Dedifferentiated amniotic fluid mesenchymal stem cell (primary cell): ENCODE data around the gene ATXN3L.
"Not testable (repeated sequence)": the region's sequence is repeated elsewhere in the genome, so short reads cannot be mapped to it uniquely, and the experiment has no call there.

Experiments used
- DNase-seq: peaks from one replicate; pipeline ENCODE4 v3.0.0-alpha.2; 2016; ENCODE audit errors: extremely low spot score

Gene ATXN3L

DNA sequence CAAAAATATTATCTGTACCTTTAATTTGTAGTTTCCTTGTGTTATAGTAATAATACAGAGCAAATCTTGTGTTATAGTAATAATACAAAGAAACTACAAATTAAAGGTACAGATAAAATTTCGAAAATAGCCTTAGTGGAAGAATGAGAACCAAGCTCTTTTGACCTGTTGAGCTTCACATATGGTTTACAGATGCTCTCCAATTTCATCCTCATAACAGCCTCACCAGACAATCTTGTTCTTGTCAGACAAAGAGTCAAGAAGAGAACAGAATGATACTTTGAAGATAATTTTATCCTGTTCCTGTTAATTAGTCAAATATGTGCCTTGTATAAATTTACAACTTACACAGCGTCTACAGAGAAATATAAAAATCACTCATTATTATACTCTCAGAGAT lies 12.8 kb downstream of the ATXN3L start:
- DNase-seq, result no peak

DNA sequence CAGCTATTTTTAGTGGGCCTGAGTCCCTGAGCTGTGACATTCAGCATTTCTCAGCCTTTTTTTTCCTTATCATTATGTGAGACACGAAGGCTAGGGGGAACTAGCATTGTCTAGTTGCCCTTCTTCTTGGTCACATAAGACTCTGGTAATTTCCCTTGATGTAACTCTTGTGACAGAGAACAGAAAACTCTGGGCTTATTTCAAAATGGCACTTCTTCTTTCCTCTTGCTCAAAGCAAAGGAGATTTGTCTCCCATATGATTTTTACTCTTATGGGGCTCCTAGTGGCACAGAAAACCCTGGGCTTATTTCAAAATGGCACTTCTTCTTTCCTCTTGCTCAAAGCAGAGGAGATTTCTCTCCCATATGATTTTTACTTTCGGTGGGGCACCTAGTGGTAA lies 14.7 kb downstream of the ATXN3L start:
- no peak for DNase-seq

DNA sequence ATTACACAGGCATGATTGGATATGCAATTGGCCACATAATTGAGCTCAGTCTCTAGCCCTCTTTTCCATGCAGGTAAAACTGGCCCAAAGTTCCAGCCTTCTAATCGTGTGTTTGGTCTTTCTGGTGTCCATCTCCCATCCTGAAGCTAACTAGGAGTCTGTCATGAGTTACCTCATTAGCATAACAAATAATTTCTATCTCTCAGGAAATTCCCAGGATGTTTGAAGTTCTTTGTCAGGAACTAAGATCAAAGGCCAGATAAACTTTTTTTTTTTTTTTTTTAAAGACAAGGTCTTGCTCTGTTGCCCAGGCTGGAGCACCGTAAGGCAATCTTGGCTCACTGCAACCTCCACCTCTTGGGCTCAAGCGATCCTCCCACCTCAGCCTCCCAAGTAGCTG lies 15.8 kb downstream of the ATXN3L start:
- no peak for DNase-seq

DNA sequence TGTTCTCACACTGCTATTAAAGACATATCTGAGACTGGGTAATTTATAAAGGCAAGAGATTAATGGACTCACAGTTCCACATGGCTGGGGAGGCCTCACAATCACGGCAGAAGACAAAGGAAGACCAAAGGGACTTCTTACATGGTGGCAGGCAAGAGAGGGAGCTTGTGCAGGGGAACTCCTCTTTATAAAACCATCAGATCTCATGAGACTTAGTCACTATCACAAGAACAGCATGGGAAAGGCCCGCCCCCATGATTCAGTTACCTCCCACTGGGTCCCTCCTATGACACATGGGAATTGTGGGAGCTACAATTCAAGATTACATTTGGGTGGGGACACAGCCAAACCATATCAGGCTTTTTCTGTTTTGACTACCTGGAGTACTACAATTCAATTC lies 16.6 kb downstream of the ATXN3L start:
- not testable (repeated sequence) for DNase-seq

DNA sequence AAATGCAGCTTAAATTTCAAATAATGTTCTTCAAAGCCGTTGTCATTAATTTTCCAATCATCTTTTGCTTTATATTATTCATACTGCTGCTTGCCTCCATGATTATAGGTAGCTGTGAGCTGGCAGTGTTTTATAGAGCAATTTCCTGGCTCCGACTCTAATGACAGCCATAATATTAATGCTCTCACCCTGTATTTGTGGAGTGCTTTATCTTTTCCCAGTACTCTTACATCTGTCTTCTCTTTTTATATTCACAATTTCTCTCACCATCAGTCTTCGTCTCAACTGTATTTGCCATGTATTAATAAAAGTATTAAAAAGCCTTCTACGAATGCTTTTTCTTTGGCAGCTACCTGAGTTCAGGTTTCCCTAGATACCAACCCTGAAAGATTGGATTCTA lies 21.0 kb downstream of the ATXN3L start:
- no peak for DNase-seq

DNA sequence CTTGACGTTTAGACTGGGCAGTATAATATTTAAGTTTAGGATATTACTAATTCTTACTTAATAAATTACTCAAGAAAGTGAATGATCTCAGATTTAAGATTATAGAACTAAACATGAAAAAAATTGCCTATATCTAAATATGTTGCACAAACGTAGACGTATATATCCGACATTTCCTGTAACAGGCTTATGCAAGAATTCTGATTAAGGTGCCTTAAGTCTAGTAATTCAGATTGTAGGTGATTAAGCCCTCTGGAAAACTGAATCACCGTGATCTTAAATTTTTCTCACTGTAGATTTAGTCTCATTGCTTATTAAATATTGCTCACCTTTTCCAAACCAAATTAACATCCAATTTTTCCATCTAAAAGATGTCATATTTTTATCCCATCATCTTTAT lies 24.0 kb downstream of the ATXN3L start:
- no peak for DNase-seq

DNA sequence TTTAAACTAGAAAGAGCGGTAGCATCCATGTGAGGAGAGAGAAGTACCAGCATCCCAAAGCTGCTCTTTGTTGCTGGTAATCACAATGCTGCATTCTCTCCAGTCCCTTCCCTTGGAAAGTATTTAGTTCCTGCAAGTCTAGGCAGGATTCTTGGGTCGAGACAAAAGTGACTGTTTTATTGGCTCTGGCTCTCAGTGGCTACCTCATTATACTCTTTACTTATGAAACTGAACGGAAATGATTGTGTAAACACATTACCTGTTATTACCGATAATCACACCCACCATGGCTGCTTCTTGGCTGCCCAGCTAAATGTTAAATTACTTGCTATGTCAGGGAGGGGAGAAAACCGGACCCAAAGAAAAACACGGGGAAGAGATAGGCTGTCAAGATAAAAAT lies 26.2 kb downstream of the ATXN3L start:
- no peak for DNase-seq

DNA sequence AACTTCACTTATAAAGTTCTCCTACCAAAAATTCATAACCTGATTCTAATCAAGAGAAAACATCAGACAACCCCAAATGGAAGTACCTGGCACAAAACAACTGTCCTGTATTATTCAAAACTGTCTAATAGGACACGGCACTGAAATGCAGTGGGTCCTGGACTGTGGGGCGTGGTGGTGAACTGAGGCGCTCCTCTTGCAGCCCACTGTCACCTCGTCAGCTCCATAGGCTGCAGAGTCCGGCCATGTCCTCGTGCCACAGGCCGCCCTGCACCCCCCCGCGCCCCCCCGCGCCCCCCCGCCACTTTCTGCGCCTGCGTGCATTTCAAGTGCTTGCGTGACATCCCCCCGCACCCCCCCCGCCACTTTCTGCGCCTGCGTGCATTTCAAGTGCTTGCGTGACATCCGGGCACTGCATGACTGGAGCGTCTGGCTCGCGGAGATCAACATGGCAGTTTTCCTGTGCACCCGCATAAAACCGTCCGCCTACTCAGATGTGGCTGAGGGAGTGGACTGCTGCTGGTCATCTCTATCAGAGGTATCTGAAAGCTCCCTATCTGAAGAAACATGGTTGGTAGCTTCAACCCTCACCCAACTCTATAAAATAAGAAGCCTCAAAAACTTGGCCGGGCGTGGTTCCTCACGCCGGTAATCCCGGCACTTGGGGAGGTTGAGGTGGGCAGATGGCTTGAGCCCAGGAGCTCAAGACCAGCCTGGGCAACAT lies 28.8 kb downstream of the ATXN3L start:
- DNase-seq, result no peak

DNA sequence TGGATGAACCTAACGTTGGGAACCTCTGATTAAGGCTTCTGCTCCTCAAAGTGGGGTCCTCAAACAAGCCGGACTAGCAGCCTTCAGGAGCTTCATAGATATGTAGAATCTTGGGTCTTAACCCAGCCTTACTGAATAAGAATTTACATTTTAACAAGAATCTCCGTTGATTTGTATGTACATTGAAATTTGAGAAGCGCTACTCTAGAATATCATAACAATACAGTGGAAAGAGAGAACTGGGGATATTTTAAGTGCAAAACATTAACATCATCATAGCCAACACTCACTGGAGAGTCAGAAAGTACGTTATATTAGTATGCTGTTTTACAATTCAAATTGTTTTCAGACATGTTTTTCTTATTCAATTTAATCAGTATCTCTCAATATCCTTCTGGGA lies 31.2 kb downstream of the ATXN3L start:
- DNase-seq, result no peak

DNA sequence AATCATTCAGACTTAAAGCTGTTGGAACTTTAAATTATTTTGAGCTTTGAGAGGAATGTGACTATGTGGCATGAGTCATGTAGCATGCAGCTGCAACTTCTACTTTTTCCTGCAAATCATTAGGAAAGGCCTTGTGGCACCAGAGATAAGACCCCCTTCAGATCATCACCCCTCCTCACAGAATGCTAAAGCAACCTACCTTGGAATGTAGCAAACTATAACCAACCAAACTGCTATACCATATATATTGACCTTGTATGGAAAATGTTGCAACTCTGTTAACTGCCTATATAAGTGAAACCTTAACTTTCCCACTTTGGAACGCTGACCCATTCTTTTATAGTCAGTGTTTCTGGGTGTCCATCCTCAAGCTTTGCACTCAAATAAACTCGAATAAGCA lies 32.0 kb downstream of the ATXN3L start:
- peak; percentile 54 for DNase-seq

DNA sequence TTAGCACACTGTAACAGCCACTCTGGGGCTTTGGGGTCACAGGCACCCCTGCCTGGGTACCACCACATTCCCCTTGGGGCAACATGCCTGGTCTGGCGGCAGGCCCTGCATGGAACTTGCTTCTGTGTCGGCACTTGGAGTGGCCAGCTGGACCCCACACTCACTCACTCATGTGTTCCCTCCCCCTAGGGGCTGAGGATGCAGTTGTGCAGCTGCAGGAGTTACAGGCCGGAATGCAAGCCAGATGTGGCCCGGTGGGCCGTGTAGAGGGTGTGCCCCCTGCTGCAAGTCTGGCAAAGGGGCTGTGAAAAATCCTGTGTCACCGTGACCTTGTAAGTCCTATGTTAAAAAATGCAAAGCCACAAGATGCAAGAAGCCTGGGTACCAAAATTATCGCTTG lies 34.2 kb downstream of the ATXN3L start:
- no peak for DNase-seq

DNA sequence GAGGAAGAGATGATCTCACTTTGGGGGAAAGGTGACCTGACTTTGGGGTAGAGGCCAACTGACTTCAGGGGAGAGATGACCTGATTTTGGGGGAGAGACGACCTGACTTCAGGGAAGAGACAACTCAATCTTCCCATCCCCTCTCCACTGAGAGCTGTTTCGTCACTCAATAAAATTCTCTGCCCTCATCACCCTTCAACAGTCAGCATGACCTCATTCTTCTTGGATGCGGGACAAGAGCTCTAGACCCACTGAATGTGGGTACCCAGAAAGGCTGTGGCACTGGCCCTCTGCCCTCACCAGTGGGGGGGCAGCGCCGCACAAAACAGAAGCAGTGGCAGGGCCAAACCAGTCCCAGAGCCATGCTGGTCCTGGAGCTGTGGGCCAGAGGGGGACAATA lies 34.6 kb downstream of the ATXN3L start:
- no peak for DNase-seq

DNA sequence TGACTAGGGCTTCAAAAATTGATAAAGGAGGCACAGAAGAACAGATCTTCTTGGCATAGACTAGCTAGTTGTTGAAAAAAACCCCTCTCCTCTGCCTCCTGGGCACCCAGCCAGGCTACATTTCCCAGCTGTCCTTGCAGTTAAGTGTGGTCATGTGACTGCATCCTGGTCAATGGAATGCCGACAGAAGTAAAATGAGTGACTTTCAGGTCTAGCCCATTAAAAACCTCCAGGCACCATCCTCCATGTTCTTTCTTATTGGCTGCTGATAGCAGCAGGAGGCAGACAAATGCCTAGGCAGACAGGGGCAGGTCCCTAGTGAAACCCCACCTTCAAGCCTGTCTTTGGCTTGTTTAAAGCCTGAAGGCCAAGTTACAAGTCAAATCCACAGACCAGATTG lies 35.3 kb downstream of the ATXN3L start:
- no peak for DNase-seq

DNA sequence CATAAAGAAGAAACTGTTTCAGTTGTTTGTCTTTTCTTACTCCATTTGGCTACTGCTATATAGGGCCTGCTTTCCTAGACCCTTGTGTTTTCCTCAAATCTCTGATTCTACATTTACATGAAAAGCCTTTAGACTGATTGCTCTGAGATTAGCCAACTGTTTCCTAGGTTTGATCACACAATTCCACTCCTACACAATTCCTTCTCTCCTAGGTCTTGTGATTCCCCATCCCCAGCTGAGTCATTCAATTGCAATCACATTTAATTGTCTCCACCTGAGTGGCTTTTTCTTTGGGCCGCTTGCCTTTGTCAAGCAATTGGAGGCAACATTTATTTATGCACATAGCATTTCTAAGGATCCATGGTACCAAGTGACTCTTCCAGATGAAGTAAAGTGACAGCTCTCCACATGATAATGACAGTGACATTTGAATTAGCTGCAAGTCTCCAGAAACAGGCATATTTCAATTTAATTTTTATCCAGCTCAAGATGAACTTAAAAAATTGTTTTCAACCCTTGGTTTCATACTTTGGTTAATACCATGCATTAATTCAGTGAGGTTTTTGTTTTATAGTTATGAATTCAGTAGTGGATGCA lies 35.8 kb downstream of the ATXN3L start:
- DNase-seq, result peak; percentile 67

DNA sequence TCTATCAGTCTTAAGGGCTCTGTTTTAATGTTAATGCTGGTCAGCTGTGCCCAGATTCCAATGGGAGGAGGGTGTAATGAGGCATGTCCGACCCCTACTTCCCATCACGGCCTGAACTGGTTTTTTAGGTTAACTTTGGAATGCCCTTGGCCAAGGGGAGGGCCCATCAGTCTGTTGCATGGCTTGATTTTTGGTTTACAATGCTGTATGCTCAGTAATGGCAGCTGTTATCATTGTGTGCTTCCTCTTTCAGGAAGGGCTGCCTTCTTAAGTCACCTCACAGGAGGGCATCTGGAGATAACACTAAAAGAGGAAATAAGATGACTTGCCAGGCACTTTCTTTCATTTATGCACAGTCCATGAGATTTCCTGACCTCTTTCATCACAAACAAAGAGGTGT lies 36.3 kb downstream of the ATXN3L start:
- no peak for DNase-seq

DNA sequence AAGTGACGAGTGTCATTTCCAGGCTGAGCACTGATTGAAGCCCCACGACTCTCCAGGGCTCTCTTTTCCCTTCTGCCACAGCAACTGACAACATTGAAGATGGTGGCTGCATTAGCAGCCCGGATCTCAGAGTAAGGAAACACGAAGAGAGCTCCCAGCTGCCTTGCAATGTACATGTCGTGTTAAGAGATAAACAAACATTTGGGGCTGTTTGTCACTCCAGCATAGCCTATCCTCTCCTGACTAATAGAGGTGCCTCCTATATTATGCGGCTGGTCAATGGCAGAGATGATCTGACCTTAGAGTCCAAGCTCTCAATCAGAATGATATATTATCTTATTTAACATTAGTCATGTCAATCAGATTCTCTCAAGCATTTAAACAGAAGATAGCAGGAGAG lies 38.6 kb downstream of the ATXN3L start:
- no peak for DNase-seq

DNA sequence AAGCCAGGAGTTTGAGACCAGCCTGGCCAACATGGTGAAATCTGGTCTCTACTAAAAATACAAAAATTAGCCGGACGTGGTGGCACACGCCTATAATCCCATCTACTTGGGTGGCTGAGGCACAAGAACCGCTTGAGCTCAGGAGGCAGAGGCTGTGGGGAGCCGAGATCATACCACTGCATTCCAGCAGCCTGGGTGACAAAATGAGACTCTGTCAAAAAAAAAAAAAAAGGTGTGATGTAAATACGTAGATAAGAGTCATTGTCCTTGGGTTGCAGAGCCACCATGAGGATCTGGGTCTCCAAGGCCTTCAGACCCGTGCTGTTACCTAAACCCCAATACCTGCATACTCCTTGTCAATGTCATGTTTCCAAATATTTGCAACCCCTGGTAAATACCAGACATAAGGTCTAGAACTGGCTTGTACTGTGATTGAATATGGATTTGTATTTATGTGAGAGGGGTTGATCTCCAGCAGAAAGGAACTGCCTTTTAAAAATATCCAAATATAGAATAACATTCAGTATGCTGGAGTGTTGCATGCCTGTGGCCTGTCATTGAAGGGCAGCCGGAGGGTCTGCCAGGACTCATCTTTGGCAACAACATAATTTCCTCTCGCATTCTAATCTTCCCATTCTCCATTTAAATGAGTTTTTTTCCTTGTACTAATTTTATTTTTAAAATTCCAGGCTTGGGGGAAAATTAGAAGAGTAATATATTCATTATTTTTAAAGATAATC lies 40.4 kb downstream of the ATXN3L start:
- no peak for DNase-seq

DNA sequence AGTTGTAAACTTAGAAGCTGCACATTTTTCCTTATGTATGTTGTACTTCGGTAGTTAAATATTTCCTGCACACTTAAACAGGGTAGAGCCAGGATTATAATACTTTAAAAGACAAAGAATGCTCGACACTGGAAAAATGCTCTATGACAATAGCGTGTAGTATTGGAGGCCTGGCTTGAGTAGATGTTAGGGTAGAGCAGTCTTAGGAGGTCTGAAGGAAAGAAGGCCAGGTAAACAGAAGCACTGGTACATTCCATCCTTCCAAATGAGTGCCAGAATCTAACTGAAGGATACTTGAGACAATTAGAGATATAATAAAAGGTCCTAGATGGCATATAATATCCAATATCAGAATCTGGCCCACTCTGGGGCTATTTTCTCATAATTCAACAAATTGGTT lies 42.3 kb downstream of the ATXN3L start:
- no peak for DNase-seq

DNA sequence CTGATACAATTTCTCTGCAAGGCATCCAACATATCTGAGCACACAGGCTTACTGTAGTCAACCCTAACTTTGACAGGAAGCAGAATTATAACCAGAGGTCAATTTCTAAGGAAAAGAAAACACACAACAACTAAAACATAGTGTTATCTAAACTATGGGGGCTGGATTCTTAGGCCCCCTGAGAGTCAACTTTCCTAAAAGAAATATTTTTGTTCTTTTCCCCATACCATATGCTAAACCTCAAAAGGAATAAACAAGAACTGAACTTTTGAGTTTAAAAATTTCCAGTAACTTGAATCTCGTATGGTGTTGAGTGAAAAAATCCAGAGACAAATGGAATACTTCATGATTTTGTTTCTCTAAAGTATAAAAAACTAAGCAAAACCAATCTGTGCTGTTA lies 42.9 kb downstream of the ATXN3L start:
- no peak for DNase-seq

DNA sequence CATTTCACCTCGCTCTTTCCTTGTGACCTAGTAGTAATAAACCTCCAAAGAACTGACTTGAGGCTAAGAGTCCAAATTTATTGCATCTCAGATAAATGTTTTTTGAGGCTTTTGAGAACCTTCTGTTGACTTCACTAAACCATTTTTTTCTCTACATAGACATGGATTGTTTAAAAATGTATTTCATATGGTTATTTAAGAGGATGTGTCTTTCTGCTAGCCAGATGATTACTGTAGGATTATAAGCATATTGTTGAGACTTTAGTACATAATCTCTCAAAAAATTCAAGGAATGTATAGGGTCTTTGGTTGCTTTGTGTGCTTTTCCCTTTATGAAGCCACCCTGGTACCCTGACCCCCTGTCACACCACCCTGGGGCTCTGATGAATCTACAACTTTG lies 44.8 kb downstream of the ATXN3L start:
- no peak for DNase-seq

DNA sequence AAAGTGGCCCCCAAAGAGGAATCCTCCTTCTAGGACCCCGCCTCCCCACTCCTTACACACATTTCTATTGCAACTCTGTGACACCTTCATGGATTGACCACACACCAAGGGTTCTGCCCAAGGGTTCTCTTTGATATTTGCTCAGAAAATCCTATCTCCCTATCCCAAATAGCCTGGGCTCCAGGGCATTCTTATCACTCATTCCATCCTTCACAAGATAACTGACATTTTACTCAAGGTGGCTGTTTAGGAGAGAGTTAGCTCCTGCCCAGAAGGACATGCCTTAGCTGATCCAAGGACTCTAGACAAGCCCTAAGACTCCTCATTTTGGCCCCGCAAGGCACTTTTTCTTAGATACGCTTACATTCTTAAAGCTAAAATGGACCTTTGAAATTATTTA lies 47.4 kb downstream of the ATXN3L start:
- DNase-seq, result no peak

DNA sequence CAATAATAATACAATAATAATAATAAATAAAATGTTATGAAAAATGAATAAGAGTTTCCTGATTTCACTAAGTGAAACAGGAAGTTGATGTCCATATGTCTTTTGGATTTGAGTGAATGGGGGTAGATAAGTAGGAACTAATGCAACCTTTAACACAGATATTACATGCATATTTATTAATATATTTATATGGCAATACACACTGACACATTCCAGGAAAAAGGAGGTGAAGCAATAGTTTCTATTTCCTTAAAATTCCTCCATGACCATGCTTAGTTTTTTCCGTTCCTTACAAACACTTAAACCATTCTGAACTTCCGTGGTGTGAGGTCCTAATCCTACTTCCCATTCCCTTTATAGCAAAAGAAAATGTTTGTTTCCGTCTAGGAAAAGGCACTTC lies 48.3 kb downstream of the ATXN3L start:
- DNase-seq, result no peak

DNA sequence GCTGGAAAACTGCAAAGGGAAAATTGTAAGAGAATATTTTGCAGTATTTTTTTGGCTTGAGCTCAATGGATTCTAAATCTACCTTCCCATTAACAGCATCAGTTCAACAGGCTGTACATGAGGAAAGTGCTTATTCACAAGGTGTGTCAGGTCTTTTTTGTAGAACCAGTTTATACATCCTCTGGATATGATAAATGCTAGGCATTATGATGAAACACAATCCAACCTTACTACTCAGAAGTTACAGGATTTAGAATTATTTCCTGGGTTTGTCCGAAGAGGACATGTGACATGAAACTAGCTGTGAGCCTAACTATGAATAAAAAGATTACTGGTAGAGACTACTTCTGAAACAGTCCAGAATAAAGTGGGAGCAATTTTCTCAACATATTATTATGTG lies 49.5 kb downstream of the ATXN3L start:
- DNase-seq, result no peak
